ENCODE results near the gene NEK2.
"Not testable (repeated sequence)": the region's sequence is repeated elsewhere in the genome, so short reads cannot be mapped to it uniquely, and the experiment has no call there.

The NEK2 gene

DNA sequence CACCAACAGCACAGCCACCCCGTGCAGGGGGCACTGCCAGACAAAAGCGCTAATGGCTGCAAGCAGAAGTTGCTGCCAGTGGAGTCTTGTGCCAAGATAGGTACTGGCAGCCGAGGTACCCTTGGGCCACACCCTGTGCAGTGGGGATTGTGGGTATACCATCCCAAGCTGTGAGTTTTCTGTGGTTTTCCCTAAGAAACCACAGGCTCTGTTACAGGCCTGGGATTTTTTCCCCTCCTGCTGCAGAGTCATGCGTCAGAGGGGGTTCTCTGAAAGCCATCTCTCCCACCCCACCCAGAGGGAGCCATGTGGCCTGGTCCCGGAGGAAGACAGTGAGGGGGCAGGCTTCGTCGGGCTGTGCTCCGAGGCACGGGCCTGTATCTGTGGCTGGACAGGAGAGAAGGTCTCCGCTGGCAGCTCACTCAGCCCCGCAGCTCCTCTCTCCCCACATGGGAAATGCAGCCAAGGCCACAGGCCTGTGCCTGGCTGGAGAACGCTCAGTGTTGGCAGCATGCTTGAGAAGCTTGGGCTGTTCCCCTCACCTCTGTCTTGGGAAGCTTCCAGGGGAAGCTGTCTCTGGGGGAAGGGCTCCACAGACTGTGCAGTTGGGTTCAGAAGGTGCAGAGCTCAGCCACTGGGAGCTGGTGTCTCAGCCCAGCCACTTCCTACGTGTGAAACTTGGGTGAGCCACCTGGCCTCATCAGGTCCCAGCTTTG is 42.5 kb downstream of the NEK2 start:
- H3K36me3 Mint-ChIP-seq (ENCODE audit: insufficient read depth) = no peaks in the 10 kb centered on the region
- H3K4me1 Mint-ChIP-seq = no peaks in the 10 kb centered on the region
- no peak overlapping the region for H3K27ac Mint-ChIP-seq (ENCODE audit: low read depth)
- no peak overlapping the region for H3K4me3 Mint-ChIP-seq
- ATAC-seq (replicated peaks; ENCODE audit: extremely low read depth, poor library complexity, severe bottlenecking) (no peak), DNase-seq (ENCODE audit: low spot score in 2 of 2) (no peak)
- no peaks in the 10 kb centered on the region for H3K27me3 Mint-ChIP-seq
- no peaks in the 10 kb centered on the region for H3K9me3 Mint-ChIP-seq

DNA sequence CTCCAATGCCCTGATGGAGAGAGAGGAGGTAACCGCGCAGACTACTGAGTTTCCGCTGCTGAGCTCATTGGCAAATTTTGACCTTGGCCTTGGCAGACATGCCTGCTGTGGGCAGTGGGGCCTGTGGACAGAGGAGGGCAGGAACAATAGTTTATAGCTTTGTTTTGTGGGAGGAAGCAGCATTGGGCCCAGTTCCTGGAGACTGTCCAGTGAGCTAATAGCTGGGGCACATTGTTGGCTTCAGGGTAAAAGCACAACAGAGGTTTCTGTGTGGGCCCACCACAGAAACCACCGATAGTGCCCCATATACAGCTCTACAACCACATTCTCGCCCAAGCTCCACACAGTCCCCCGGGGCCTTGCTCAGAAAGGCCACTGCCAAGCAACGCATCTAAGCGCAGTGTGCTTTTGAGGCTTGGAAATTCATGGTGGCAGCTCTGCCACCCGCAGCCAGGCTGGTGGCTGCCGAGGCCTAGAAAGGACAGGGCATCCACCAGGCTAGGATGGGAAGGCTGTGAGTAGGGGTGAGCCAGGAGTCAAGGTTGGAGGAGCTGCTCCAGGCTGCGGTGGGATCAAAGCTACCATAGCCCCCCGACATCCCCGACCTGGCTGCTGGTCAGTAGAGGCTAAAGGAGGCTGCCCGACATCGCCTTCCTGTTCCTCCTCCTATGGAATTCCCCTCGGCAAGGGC is 43.2 kb downstream of the NEK2 start:
- no peaks in the 10 kb centered on the region for H3K36me3 Mint-ChIP-seq (ENCODE audit: insufficient read depth)
- no peak overlapping the region for H3K4me3 Mint-ChIP-seq
- H3K27ac Mint-ChIP-seq (ENCODE audit: low read depth) = no peak overlapping the region
- no peaks in the 10 kb centered on the region for H3K27me3 Mint-ChIP-seq
- DNase-seq (ENCODE audit: low spot score in 2 of 2) = no peak
- no peak for ATAC-seq (replicated peaks; ENCODE audit: extremely low read depth, poor library complexity, severe bottlenecking)
- H3K9me3 Mint-ChIP-seq = no peaks in the 10 kb centered on the region
- H3K4me1 Mint-ChIP-seq = no peaks in the 10 kb centered on the region

- no peak overlapping the region for H3K27ac Mint-ChIP-seq (ENCODE audit: low read depth)
- no peaks in the 10 kb centered on the region for H3K27me3 Mint-ChIP-seq
- no peaks in the 10 kb centered on the region for H3K36me3 Mint-ChIP-seq (ENCODE audit: insufficient read depth)
- H3K9me3 Mint-ChIP-seq = no peaks in the 10 kb centered on the region
- ATAC-seq (replicated peaks; ENCODE audit: extremely low read depth, poor library complexity, severe bottlenecking) = no peak
- no peak for DNase-seq (ENCODE audit: low spot score in 2 of 2)
- no peaks in the 10 kb centered on the region for H3K4me1 Mint-ChIP-seq
- H3K4me3 Mint-ChIP-seq = no peak overlapping the region
Measured at GRCh38 chr1:211631168-211631567, 44.3 kb downstream of the NEK2 start.

DNA sequence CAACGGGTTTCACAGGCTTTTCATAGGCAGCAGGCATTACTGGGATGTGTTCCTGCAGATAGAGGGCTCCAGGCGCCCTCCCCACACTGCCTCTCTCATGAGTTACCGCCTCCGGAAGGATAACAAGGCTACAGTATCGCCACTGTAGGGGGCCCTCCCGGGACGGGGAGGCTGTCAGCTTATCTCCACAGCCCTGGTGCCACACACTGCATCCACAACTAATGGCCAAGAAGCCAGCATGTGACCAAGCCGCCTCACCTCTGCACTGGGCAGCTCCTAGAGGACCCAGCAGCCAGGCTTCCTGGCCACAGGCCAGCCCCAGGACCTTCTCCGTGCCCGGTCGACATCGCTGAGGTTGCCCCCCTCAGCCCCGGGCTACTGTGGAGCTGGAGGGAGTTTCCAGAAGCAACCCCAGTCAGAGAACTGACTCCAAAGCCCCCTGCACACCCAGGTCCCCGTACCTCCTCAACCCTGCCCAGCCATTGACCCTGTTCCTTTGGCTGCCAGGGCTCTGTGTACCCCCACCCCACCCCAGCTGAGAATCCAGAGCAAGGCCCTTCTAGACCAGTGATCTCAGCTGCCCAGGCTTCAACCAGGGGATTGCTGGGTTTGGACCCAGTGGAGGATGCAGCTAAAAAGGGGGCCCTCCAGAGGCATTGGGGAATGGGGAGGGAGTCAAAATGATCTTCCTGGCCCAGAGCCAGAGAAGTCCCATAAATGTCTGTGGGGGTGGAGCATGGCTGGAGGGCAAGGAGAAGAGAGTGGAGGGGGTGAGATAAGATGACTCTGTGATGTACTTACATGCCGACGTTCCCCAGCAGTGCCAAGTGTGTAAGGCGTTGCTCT is 45.0 kb downstream of the NEK2 start:
- Mint-ChIP-seq H3K36me3 (ENCODE audit: insufficient read depth) (no peaks in the 10 kb centered on the region), H3K9me3 (no peaks in the 10 kb centered on the region), H3K27me3 (no peaks in the 10 kb centered on the region), H3K4me1 (no peaks in the 10 kb centered on the region), H3K27ac (ENCODE audit: low read depth) (no peak overlapping the region), H3K4me3 (no peak overlapping the region)
- no peak for DNase-seq (ENCODE audit: low spot score in 2 of 2)
- no peak for ATAC-seq (replicated peaks; ENCODE audit: extremely low read depth, poor library complexity, severe bottlenecking)

- Mint-ChIP-seq H3K36me3 (ENCODE audit: insufficient read depth) (no peaks in the 10 kb centered on the region), H3K27me3 (no peaks in the 10 kb centered on the region), H3K4me3 (no peak overlapping the region), H3K9me3 (no peaks in the 10 kb centered on the region), H3K27ac (ENCODE audit: low read depth) (no peak overlapping the region), H3K4me1 (no peaks in the 10 kb centered on the region)
- DNase-seq (ENCODE audit: low spot score in 2 of 2) (no peak), ATAC-seq (replicated peaks; ENCODE audit: extremely low read depth, poor library complexity, severe bottlenecking) (no peak)
Measured at GRCh38 chr1:211628417-211628816, 47.0 kb downstream of the NEK2 start.

DNA sequence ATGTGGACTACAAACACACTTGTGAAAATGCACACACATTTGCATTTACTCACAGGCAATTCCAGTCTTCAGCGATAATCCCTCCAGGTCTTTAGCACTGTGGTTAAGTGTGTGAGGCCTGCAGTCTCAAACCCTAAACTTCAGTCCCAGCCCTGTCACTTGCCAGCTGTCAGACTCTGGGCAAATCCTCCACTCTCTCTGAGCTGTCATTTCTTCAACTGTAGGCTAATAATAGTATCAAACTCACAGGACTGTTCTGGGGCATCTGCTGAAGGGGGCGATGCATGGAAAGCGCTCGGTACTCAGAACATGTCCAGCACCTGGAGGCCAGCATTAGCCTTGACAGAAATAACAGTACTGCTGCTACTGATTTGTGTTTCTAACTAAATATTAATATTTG is 48.2 kb downstream of the NEK2 start:
- Mint-ChIP-seq H3K9me3 (no peaks in the 10 kb centered on the region), H3K27ac (ENCODE audit: low read depth) (no peak overlapping the region), H3K36me3 (ENCODE audit: insufficient read depth) (no peaks in the 10 kb centered on the region), H3K4me1 (no peaks in the 10 kb centered on the region), H3K4me3 (no peak overlapping the region), H3K27me3 (no peaks in the 10 kb centered on the region)
- ATAC-seq (replicated peaks; ENCODE audit: extremely low read depth, poor library complexity, severe bottlenecking) (no peak), DNase-seq (ENCODE audit: low spot score in 2 of 2) (no peak)

DNA sequence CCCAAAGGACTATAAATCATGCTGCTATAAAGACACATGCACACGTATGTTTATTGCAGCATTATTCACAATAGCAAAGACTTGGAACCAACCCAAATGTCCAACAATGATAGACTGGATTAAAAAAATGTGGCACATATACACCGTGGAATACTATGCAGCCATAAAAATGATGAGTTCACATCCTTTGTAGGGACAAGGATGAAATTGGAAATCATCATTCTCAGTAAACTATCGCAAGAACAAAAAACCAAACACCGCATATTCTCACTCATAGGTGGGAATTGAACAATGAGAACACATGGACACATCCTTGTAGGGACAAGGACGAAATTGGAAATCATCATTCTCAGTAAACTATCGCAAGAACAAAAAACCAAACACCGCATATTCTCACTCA is 49.6 kb downstream of the NEK2 start:
- not testable (repeated sequence) for H3K4me3 Mint-ChIP-seq; H3K4me1 Mint-ChIP-seq; H3K27ac Mint-ChIP-seq (ENCODE audit: low read depth); DNase-seq (ENCODE audit: low spot score in 2 of 2); H3K27me3 Mint-ChIP-seq; H3K36me3 Mint-ChIP-seq (ENCODE audit: insufficient read depth); ATAC-seq (replicated peaks; ENCODE audit: extremely low read depth, poor library complexity, severe bottlenecking); H3K9me3 Mint-ChIP-seq

- Mint-ChIP-seq H3K9me3 (no peaks in the 10 kb centered on the region), H3K4me3 (no peak overlapping the region), H3K36me3 (ENCODE audit: insufficient read depth) (no peaks in the 10 kb centered on the region), H3K4me1 (no peaks in the 10 kb centered on the region), H3K27ac (ENCODE audit: low read depth) (no peak overlapping the region), H3K27me3 (no peaks in the 10 kb centered on the region)
- ATAC-seq (replicated peaks; ENCODE audit: extremely low read depth, poor library complexity, severe bottlenecking) (no peak), DNase-seq (ENCODE audit: low spot score in 2 of 2) (no peak)
Measured at GRCh38 chr1:211625040-211625439, 50.4 kb downstream of the NEK2 start.

GRCh38 chr1:211623515-211623914 is 51.9 kb downstream of the NEK2 start:
- H3K27me3 Mint-ChIP-seq = no peaks in the 10 kb centered on the region
- H3K36me3 Mint-ChIP-seq (ENCODE audit: insufficient read depth) = no peaks in the 10 kb centered on the region
- no peak overlapping the region for H3K4me3 Mint-ChIP-seq
- no peaks in the 10 kb centered on the region for H3K9me3 Mint-ChIP-seq
- H3K4me1 Mint-ChIP-seq = no peaks in the 10 kb centered on the region
- DNase-seq (ENCODE audit: low spot score in 2 of 2) (no peak), ATAC-seq (replicated peaks; ENCODE audit: extremely low read depth, poor library complexity, severe bottlenecking) (no peak)
- no peak overlapping the region for H3K27ac Mint-ChIP-seq (ENCODE audit: low read depth)

- H3K9me3 Mint-ChIP-seq = no peaks in the 10 kb centered on the region
- H3K27ac Mint-ChIP-seq (ENCODE audit: low read depth) = no peak overlapping the region
- H3K4me1 Mint-ChIP-seq = no peaks in the 10 kb centered on the region
- ATAC-seq (replicated peaks; ENCODE audit: extremely low read depth, poor library complexity, severe bottlenecking) = no peak
- no peak for DNase-seq (ENCODE audit: low spot score in 2 of 2)
- H3K27me3 Mint-ChIP-seq = no peaks in the 10 kb centered on the region
- H3K36me3 Mint-ChIP-seq (ENCODE audit: insufficient read depth) = no peaks in the 10 kb centered on the region
- no peak overlapping the region for H3K4me3 Mint-ChIP-seq
Measured at GRCh38 chr1:211621447-211622198, 53.8 kb downstream of the NEK2 start.

GRCh38 chr1:211620097-211620496 is 55.3 kb downstream of the NEK2 start:
- Mint-ChIP-seq H3K36me3 (ENCODE audit: insufficient read depth) (no peaks in the 10 kb centered on the region), H3K27ac (ENCODE audit: low read depth) (no peak overlapping the region), H3K9me3 (no peaks in the 10 kb centered on the region), H3K27me3 (no peaks in the 10 kb centered on the region), H3K4me3 (no peak overlapping the region), H3K4me1 (no peaks in the 10 kb centered on the region)
- ATAC-seq (replicated peaks; ENCODE audit: extremely low read depth, poor library complexity, severe bottlenecking) (no peak), DNase-seq (ENCODE audit: low spot score in 2 of 2) (no peak)

All from central memory CD8-positive, alpha-beta T cell (primary cell).